ENCODE results near the gene SLC22A31. TPM values are rescaled to one million over a fixed set of nuclear protein-coding genes. Genes with fewer than 3 reads are reported as not detected.
"Not testable (repeated sequence)": the region's sequence is repeated elsewhere in the genome, so short reads cannot be mapped to it uniquely, and the experiment has no call there.

SLC22A31 gene
- total RNA-seq, 1 experiment from 2014 or later = 6.7 TPM

DNA sequence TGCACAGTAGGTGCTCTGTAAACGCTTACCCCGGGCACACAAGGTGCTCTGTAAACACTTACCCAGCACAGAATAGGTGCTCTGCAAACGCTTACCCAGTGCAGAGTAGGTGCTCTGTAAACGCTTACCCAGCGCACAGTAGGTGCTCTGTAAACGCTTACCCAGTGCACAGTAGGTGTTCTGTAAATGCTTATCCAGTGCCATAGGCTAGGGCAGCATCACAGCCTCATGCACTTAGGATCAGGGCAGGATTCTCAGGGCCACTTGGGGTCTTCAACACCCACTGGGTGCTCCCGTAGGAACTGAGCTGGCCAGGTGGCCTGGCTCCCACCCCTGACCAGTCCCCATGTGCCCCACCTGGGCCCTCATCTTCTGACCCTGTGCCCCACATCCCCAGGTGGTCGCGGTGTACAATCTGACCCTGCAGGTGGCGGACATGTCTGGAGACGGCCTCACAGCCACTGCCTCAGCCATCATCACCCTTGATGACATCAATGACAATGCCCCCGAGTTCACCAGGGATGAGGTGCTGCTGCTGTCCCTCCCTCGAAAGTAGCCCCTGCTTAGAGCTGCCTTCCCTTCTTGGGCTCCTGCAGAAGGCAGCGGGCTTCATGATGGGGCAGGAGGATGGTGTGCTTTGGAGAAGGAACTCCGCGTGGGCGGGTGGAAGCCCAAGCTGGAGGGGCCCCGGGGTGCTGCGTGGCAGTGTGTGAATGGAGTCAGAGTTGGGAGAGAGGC, 13.1 kb downstream of the SLC22A31 start:
- peaks cover 4% of the 10 kb centered on the region for H3K27me3 Mint-ChIP-seq (ENCODE audit: insufficient read depth, unreplicated experiment)
- Histone ChIP-seq H3K4me1 (peaks cover 4% of the 10 kb centered on the region; the same call in 1 of the 2 replicates), H3K36me3 (ENCODE audit: control insufficient read depth, insufficient read depth, low read length) (no peaks in the 10 kb centered on the region), H3K9me3 (no peaks in the 10 kb centered on the region), H3K27me3 (replicated peaks; ENCODE audit: control insufficient read depth, insufficient read depth, low read length) (no peaks in the 10 kb centered on the region), H3K4me3 (ENCODE audit: low read depth, low read length) (no peak overlapping the region)
- intact Hi-C loops (cut with micrococcal nuclease; ENCODE audit: unreplicated experiment) = no loop called here
- H3K4me1 Mint-ChIP-seq (ENCODE audit: low read depth, unreplicated experiment) = no peaks in the 10 kb centered on the region
- no TSS peak for BruUV-seq (replicated peaks)
- CTCF ChIA-PET = no interaction called here
- TF ChIP-seq, protein P1, sequence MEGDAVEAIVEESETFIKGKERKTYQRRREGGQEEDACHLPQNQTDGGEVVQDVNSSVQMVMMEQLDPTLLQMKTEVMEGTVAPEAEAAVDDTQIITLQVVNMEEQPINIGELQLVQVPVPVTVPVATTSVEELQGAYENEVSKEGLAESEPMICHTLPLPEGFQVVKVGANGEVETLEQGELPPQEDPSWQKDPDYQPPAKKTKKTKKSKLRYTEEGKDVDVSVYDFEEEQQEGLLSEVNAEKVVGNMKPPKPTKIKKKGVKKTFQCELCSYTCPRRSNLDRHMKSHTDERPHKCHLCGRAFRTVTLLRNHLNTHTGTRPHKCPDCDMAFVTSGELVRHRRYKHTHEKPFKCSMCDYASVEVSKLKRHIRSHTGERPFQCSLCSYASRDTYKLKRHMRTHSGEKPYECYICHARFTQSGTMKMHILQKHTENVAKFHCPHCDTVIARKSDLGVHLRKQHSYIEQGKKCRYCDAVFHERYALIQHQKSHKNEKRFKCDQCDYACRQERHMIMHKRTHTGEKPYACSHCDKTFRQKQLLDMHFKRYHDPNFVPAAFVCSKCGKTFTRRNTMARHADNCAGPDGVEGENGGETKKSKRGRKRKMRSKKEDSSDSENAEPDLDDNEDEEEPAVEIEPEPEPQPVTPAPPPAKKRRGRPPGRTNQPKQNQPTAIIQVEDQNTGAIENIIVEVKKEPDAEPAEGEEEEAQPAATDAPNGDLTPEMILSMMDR (IDR thresholded peaks at IDR 0.05; ENCODE audit: insufficient read depth in 1 of 2, low read depth in 1 of 2, low read length in 1 of 2, severe bottlenecking in 1 of 2, unreplicated experiment in 1 of 2) = no peak
- H3K36me3 Mint-ChIP-seq (ENCODE audit: insufficient read depth, unreplicated experiment) = peaks cover 6% of the 10 kb centered on the region
- no peak for DNase-seq
- H3K27ac Mint-ChIP-seq (ENCODE audit: unreplicated experiment) = peak overlapping the region; percentile 13
- no peaks in the 10 kb centered on the region for H3K9me3 Mint-ChIP-seq (ENCODE audit: unreplicated experiment)
- no peak overlapping the region for H3K4me3 Mint-ChIP-seq (ENCODE audit: unreplicated experiment)
- POLR2A ChIA-PET = interaction anchor here (0.5 kb wide), 1 partner anchor 87 kb away, joined by 3 read pairs; no protein-coding TSS in a partner anchor

DNA sequence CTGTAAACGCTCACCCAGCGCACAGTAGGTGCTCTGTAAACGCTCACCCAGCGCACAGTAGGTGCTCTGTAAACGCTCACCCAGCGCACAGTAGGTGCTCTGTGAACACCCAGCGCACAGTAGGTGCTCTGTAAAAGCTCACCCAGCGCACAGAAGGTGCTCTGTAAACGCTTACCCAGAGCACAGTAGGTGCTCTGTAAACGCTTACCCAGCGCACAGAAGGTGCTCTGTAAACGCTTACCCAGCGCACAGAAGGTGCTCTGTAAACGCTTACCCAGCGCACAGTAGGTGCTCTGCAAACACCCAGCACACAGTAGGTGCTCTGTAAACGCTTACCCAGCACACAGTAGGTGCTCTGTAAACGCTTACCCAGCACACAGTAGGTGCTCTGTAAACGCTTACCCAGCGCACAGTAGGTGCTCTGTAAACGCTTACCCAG, 13.7 kb downstream of the SLC22A31 start:
- H3K27ac Mint-ChIP-seq (ENCODE audit: unreplicated experiment); POLR2A ChIA-PET; H3K27me3 ChIP-seq (replicated peaks; ENCODE audit: control insufficient read depth, insufficient read depth, low read length); H3K27me3 Mint-ChIP-seq (ENCODE audit: insufficient read depth, unreplicated experiment); H3K36me3 ChIP-seq (ENCODE audit: control insufficient read depth, insufficient read depth, low read length); H3K4me1 Mint-ChIP-seq (ENCODE audit: low read depth, unreplicated experiment); intact Hi-C loops (cut with micrococcal nuclease; ENCODE audit: unreplicated experiment); BruUV-seq (replicated peaks); H3K4me3 ChIP-seq (ENCODE audit: low read depth, low read length); H3K9me3 ChIP-seq; H3K9me3 Mint-ChIP-seq (ENCODE audit: unreplicated experiment); DNase-seq; CTCF ChIA-PET; H3K4me1 ChIP-seq; H3K36me3 Mint-ChIP-seq (ENCODE audit: insufficient read depth, unreplicated experiment); H3K4me3 Mint-ChIP-seq (ENCODE audit: unreplicated experiment): not testable (repeated sequence)

DNA sequence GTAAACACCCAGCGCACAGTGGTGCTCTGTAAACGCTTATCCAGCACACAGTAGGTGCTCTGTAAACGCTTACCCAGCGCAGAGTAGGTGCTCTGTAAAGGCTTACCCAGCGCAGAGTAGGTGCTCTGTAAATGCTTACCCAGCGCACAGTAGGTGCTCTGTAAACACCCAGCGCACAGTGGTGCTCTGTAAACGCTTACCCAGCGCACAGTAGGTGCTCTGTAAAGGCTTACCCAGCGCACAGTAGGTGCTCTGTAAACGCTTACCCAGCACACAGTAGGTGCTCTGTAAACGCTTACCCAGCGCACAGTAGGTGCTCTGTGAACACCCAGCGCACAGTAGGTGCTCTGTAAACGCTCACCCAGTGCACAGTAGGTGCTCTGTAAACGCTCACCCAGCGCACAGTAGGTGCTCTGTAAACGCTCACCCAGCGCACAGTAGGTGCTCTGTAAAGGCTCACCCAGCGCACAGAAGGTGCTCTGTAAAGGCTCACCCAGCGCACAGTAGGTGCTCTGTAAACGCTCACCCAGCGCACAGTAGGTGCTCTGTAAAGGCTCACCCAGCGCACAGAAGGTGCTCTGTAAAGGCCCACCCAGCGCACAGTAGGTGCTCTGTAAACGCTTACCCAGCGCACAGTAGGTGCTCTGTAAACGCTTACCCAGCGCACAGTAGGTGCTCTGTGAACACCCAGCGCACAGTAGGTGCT, 14.3 kb downstream of the SLC22A31 start:
- H3K4me1 Mint-ChIP-seq (ENCODE audit: low read depth, unreplicated experiment); H3K9me3 ChIP-seq; DNase-seq; H3K4me3 ChIP-seq (ENCODE audit: low read depth, low read length); H3K27me3 Mint-ChIP-seq (ENCODE audit: insufficient read depth, unreplicated experiment); POLR2A ChIA-PET; H3K36me3 ChIP-seq (ENCODE audit: control insufficient read depth, insufficient read depth, low read length); BruUV-seq (replicated peaks); H3K4me1 ChIP-seq; H3K27ac Mint-ChIP-seq (ENCODE audit: unreplicated experiment); H3K27me3 ChIP-seq (replicated peaks; ENCODE audit: control insufficient read depth, insufficient read depth, low read length); H3K9me3 Mint-ChIP-seq (ENCODE audit: unreplicated experiment); H3K4me3 Mint-ChIP-seq (ENCODE audit: unreplicated experiment); CTCF ChIA-PET; intact Hi-C loops (cut with micrococcal nuclease; ENCODE audit: unreplicated experiment); H3K36me3 Mint-ChIP-seq (ENCODE audit: insufficient read depth, unreplicated experiment): not testable (repeated sequence)
